ENCODE data around the gene PRKCA. TPM values are rescaled to one million over a fixed set of nuclear protein-coding genes. Genes with fewer than 3 reads are reported as not detected.
"Not testable (repeated sequence)": the region's sequence is repeated elsewhere in the genome, so short reads cannot be mapped to it uniquely, and the experiment has no call there.

PRKCA gene
- polyA plus RNA-seq, 2 donors, result 1.2 to 1.3 TPM

GRCh38 chr17:66345949-66346638 lies 43.7 kb downstream of the PRKCA start:
- H3K4me1 ChIP-seq (ENCODE audit: control insufficient read depth in 2 of 2, insufficient read depth in 2 of 2, low read length in 1 of 2), result not testable (repeated sequence)

GRCh38 chr17:66347661-66348514 lies 45.5 kb downstream of the PRKCA start:
- Histone ChIP-seq H3K9me3 (ENCODE audit: control insufficient read depth in 2 of 2, insufficient read depth in 1 of 2, low read depth in 1 of 2, low read length in 1 of 2) (no peaks in the 10 kb centered on the region), H3K4me3 (ENCODE audit: low read depth in 1 of 2, low read length in 2 of 2) (no peak overlapping the region), H3K4me1 (ENCODE audit: control insufficient read depth in 2 of 2, insufficient read depth in 2 of 2, low read length in 1 of 2) (no peaks in the 10 kb centered on the region), H3K27me3 (ENCODE audit: control insufficient read depth in 1 of 2, insufficient read depth in 2 of 2, low read length in 2 of 2) (no peaks in the 10 kb centered on the region), H3K36me3 (ENCODE audit: control insufficient read depth in 2 of 2, insufficient read depth in 2 of 2, low read length in 1 of 2) (no peaks in the 10 kb centered on the region), H3K27ac (ENCODE audit: low read depth in 2 of 2, low read length in 1 of 2) (no peak overlapping the region)
- 78 to 88% methylated on average over 10 of the region's 10 CpGs for WGBS, 2 donors

More at GRCh38 chr17:66345949-66346638, 43.7 kb downstream of the PRKCA start:
- H3K36me3 ChIP-seq (ENCODE audit: control insufficient read depth in 2 of 2, insufficient read depth in 2 of 2, low read length in 1 of 2); H3K9me3 ChIP-seq (ENCODE audit: control insufficient read depth in 2 of 2, insufficient read depth in 1 of 2, low read depth in 1 of 2, low read length in 1 of 2); H3K4me3 ChIP-seq (ENCODE audit: low read depth in 1 of 2, low read length in 2 of 2); H3K27ac ChIP-seq (ENCODE audit: low read depth in 2 of 2, low read length in 1 of 2); H3K27me3 ChIP-seq (ENCODE audit: control insufficient read depth in 1 of 2, insufficient read depth in 2 of 2, low read length in 2 of 2): not testable (repeated sequence)
- 85 to 93% methylated on average over 12 of the region's 12 CpGs for WGBS, 2 donors

GRCh38 chr17:66348584-66349165 lies 46.3 kb downstream of the PRKCA start:
- Histone ChIP-seq H3K36me3 (ENCODE audit: control insufficient read depth in 2 of 2, insufficient read depth in 2 of 2, low read length in 1 of 2) (no peaks in the 10 kb centered on the region), H3K4me3 (ENCODE audit: low read depth in 1 of 2, low read length in 2 of 2) (no peak overlapping the region), H3K27ac (ENCODE audit: low read depth in 2 of 2, low read length in 1 of 2) (no peak overlapping the region), H3K9me3 (ENCODE audit: control insufficient read depth in 2 of 2, insufficient read depth in 1 of 2, low read depth in 1 of 2, low read length in 1 of 2) (no peaks in the 10 kb centered on the region), H3K27me3 (ENCODE audit: control insufficient read depth in 1 of 2, insufficient read depth in 2 of 2, low read length in 2 of 2) (no peaks in the 10 kb centered on the region), H3K4me1 (ENCODE audit: control insufficient read depth in 2 of 2, insufficient read depth in 2 of 2, low read length in 1 of 2) (no peaks in the 10 kb centered on the region)
- WGBS, 2 donors, result 50 to 52% methylated on average over 4 of the region's 4 CpGs

GRCh38 chr17:66349521-66350254 lies 47.3 kb downstream of the PRKCA start:
- H3K27me3 ChIP-seq (ENCODE audit: control insufficient read depth in 1 of 2, insufficient read depth in 2 of 2, low read length in 2 of 2), result no peaks in the 10 kb centered on the region
- 82 to 87% methylated on average over 12 of the region's 12 CpGs for WGBS, 2 donors
- H3K9me3 ChIP-seq (ENCODE audit: control insufficient read depth in 2 of 2, insufficient read depth in 1 of 2, low read depth in 1 of 2, low read length in 1 of 2), result no peaks in the 10 kb centered on the region
- H3K4me1 ChIP-seq (ENCODE audit: control insufficient read depth in 2 of 2, insufficient read depth in 2 of 2, low read length in 1 of 2), result no peaks in the 10 kb centered on the region
- no peak overlapping the region for H3K4me3 ChIP-seq (ENCODE audit: low read depth in 1 of 2, low read length in 2 of 2)
- no peaks in the 10 kb centered on the region for H3K36me3 ChIP-seq (ENCODE audit: control insufficient read depth in 2 of 2, insufficient read depth in 2 of 2, low read length in 1 of 2)
- no peak overlapping the region for H3K27ac ChIP-seq (ENCODE audit: low read depth in 2 of 2, low read length in 1 of 2)

GRCh38 chr17:66350576-66350975 lies 48.2 kb downstream of the PRKCA start:
- H3K4me1 ChIP-seq (ENCODE audit: control insufficient read depth in 2 of 2, insufficient read depth in 2 of 2, low read length in 1 of 2); H3K27me3 ChIP-seq (ENCODE audit: control insufficient read depth in 1 of 2, insufficient read depth in 2 of 2, low read length in 2 of 2); H3K27ac ChIP-seq (ENCODE audit: low read depth in 2 of 2, low read length in 1 of 2); H3K9me3 ChIP-seq (ENCODE audit: control insufficient read depth in 2 of 2, insufficient read depth in 1 of 2, low read depth in 1 of 2, low read length in 1 of 2); H3K4me3 ChIP-seq (ENCODE audit: low read depth in 1 of 2, low read length in 2 of 2); H3K36me3 ChIP-seq (ENCODE audit: control insufficient read depth in 2 of 2, insufficient read depth in 2 of 2, low read length in 1 of 2): not testable (repeated sequence)
- 87 to 88% methylated on average over 10 of the region's 10 CpGs for WGBS, 2 donors

GRCh38 chr17:66351033-66351432 lies 48.6 kb downstream of the PRKCA start:
- H3K4me1 ChIP-seq (ENCODE audit: control insufficient read depth in 2 of 2, insufficient read depth in 2 of 2, low read length in 1 of 2), result no peaks in the 10 kb centered on the region
- no peak overlapping the region for H3K4me3 ChIP-seq (ENCODE audit: low read depth in 1 of 2, low read length in 2 of 2)
- no peaks in the 10 kb centered on the region for H3K36me3 ChIP-seq (ENCODE audit: control insufficient read depth in 2 of 2, insufficient read depth in 2 of 2, low read length in 1 of 2)
- H3K9me3 ChIP-seq (ENCODE audit: control insufficient read depth in 2 of 2, insufficient read depth in 1 of 2, low read depth in 1 of 2, low read length in 1 of 2), result no peaks in the 10 kb centered on the region
- WGBS, 2 donors, result 54 to 57% methylated on average over 5 of the region's 5 CpGs
- no peak overlapping the region for H3K27ac ChIP-seq (ENCODE audit: low read depth in 2 of 2, low read length in 1 of 2)
- no peaks in the 10 kb centered on the region for H3K27me3 ChIP-seq (ENCODE audit: control insufficient read depth in 1 of 2, insufficient read depth in 2 of 2, low read length in 2 of 2)

GRCh38 chr17:66351701-66352100 lies 49.3 kb downstream of the PRKCA start:
- H3K27ac ChIP-seq (ENCODE audit: low read depth in 2 of 2, low read length in 1 of 2), result no peak overlapping the region

GRCh38 chr17:66353937-66354401 lies 51.6 kb downstream of the PRKCA start:
- 84 to 86% methylated on average over 6 of the region's 6 CpGs for WGBS, 2 donors
- H3K9me3 ChIP-seq (ENCODE audit: control insufficient read depth in 2 of 2, insufficient read depth in 1 of 2, low read depth in 1 of 2, low read length in 1 of 2), result no peaks in the 10 kb centered on the region
- no peaks in the 10 kb centered on the region for H3K27me3 ChIP-seq (ENCODE audit: control insufficient read depth in 1 of 2, insufficient read depth in 2 of 2, low read length in 2 of 2)
- no peaks in the 10 kb centered on the region for H3K36me3 ChIP-seq (ENCODE audit: control insufficient read depth in 2 of 2, insufficient read depth in 2 of 2, low read length in 1 of 2)
- no peak overlapping the region for H3K4me3 ChIP-seq (ENCODE audit: low read depth in 1 of 2, low read length in 2 of 2)
- no peaks in the 10 kb centered on the region for H3K4me1 ChIP-seq (ENCODE audit: control insufficient read depth in 2 of 2, insufficient read depth in 2 of 2, low read length in 1 of 2)
- H3K27ac ChIP-seq (ENCODE audit: low read depth in 2 of 2, low read length in 1 of 2), result no peak overlapping the region

More at GRCh38 chr17:66351701-66352100, 49.3 kb downstream of the PRKCA start:
- WGBS, 2 donors, result 83 to 91% methylated on average over 6 of the region's 6 CpGs
- no peaks in the 10 kb centered on the region for H3K4me1 ChIP-seq (ENCODE audit: control insufficient read depth in 2 of 2, insufficient read depth in 2 of 2, low read length in 1 of 2)
- H3K27me3 ChIP-seq (ENCODE audit: control insufficient read depth in 1 of 2, insufficient read depth in 2 of 2, low read length in 2 of 2), result no peaks in the 10 kb centered on the region
- no peak overlapping the region for H3K4me3 ChIP-seq (ENCODE audit: low read depth in 1 of 2, low read length in 2 of 2)
- no peaks in the 10 kb centered on the region for H3K9me3 ChIP-seq (ENCODE audit: control insufficient read depth in 2 of 2, insufficient read depth in 1 of 2, low read depth in 1 of 2, low read length in 1 of 2)
- H3K36me3 ChIP-seq (ENCODE audit: control insufficient read depth in 2 of 2, insufficient read depth in 2 of 2, low read length in 1 of 2), result no peaks in the 10 kb centered on the region

- Histone ChIP-seq H3K4me3 (ENCODE audit: low read depth in 1 of 2, low read length in 2 of 2) (no peak overlapping the region), H3K4me1 (ENCODE audit: control insufficient read depth in 2 of 2, insufficient read depth in 2 of 2, low read length in 1 of 2) (no peaks in the 10 kb centered on the region), H3K27me3 (ENCODE audit: control insufficient read depth in 1 of 2, insufficient read depth in 2 of 2, low read length in 2 of 2) (no peaks in the 10 kb centered on the region), H3K27ac (ENCODE audit: low read depth in 2 of 2, low read length in 1 of 2) (no peak overlapping the region), H3K36me3 (ENCODE audit: control insufficient read depth in 2 of 2, insufficient read depth in 2 of 2, low read length in 1 of 2) (no peaks in the 10 kb centered on the region), H3K9me3 (ENCODE audit: control insufficient read depth in 2 of 2, insufficient read depth in 1 of 2, low read depth in 1 of 2, low read length in 1 of 2) (no peaks in the 10 kb centered on the region)
- WGBS, 2 donors, result 78 to 82% methylated on average over 3 of the region's 3 CpGs
Observed at GRCh38 chr17:66354472-66354871, 52.1 kb downstream of the PRKCA start.
